Fibroblast of peridontal ligament (primary cell): ENCODE measurements around the gene MMP20.
A peak's percentile ranks its signal among the peaks of the same experiment; 100 is the strongest.
"Not testable (repeated sequence)": the region's sequence is repeated elsewhere in the genome, so short reads cannot be mapped to it uniquely, and the experiment has no call there.

Experiments used
- DNase-seq: peaks from one replicate; pipeline ENCODE4 v3.0.0-alpha.2; 2010; ENCODE audit errors: extremely low read depth

The MMP20 gene, protein sequence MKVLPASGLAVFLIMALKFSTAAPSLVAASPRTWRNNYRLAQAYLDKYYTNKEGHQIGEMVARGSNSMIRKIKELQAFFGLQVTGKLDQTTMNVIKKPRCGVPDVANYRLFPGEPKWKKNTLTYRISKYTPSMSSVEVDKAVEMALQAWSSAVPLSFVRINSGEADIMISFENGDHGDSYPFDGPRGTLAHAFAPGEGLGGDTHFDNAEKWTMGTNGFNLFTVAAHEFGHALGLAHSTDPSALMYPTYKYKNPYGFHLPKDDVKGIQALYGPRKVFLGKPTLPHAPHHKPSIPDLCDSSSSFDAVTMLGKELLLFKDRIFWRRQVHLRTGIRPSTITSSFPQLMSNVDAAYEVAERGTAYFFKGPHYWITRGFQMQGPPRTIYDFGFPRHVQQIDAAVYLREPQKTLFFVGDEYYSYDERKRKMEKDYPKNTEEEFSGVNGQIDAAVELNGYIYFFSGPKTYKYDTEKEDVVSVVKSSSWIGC

DNA sequence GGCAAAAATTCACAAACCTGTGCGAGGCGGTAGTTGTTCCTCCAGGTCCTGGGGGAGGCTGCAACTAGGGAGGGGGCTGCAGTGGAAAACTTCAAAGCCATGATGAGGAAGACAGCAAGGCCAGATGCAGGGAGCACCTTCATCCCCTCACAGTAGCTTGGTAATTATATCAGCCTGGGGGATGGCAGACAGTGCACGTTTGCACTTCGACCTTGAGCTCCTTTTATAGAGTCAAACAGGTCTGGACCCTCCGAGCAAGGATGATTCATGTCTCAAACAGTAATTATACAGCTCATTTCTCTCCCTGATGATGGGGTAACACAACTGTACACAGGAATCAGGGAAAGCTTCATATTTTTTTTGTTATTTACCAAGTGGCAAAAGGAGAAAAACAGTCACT, at the start of gene MMP20:
Gene MMP20 (minus strand): TSS at position 156 of the 400 bp plus-strand sequence. CDS start 13 bp downstream, at position 143.
- no peak for DNase-seq

DNA sequence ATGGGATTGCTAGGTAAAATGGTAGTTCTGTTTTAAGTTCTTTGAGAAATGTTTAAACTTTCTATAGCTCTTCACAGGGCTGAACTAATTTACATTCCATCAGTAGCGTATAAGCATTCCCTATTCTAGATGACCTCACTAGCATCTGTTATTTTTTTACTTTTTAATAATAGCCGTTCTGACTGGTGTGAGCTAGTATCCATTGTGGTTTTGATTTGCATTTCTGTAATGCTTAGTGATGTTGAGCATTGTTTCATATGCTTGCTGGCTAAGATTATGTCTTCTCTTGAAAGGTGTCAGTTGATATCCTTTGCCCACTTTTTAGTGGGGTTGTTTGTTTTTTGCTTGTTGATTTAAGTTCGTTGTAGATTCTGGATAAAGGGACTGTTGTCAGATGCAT, 44.5 kb upstream of the MMP20 start:
- DNase-seq, result peak; percentile 19

DNA sequence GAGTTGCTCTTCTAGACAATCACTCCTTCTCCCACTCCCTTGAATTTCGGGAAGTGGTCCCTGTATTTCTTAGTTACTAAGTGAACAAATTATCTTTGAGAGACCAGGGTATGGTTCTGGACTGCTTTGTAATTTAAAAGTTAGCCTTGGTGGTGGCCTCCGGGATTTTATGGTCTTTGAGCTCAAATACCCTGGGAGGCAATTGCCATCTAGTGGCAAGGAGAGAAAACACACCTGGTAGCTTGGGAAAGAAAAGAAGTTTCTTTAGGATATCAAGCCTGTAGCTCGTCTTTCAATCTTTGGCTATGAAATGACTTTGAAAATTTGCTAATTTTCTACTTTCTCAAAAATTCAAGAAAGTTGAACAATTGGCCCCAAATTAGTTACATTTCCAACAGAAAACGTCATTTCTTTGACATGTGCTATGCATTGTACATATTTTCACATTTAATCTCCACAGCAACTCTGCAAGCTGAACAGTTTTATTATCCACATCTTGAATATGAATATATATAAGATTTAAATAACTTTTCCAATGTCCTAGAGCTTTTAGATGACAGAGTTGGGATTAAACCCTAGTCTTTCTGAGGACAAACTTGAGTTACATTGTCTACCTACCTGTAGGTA, 41.3 kb upstream of the MMP20 start:
- peak; percentile 67 for DNase-seq

DNA sequence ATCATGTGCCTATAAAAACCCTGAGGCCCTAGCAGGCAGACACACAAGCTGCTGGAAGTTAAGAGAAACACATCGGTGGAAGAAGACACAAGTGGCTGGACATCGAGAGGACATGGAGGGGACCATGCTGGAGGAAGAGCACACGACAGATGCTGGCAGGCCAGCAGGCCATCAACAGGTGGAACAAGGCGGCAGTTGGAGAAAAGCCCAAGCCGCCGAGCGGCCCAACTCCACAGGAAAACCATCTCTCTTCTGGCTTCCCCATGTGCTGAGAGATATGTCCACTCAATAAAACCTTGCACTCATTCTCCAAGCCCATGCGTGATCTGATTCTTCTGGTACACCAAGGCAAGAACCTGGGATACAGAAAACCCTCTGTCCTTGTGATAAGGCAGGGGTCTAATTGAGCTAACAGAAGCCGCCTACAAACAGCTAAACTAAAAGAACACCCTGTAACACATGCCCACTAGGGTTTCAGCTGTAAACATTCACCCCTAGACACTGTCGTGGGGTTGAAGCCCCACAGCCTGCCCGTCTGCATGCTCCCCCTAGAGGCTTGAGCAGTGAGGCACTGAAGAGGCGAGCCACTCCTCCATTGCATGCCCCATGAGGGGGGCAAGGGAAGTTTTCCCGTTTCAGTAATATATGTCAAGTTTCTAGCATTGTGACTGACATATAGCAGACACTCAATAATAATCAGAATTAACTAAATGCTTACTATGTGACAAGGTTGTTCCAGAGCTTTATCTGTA, 39.0 kb upstream of the MMP20 start:
- DNase-seq, result no peak

DNA sequence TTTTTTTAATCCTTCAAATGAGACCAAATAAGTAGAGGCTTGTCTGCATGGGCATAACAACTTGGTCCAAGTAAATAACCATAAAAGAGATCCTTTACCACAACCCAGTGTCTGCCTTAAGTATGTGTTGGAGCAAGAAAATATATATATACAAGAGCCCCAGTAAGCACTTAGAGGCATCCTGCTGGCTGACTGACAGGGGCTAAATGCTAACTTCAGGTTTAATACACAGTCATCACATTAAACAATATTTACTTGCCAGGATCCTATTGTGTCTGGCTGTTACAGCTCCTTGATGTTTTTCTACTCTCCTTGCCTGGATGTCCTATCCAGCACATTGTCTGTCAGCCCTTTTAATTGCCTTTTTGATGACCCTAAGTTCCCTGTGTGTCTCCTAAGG, 37.5 kb upstream of the MMP20 start:
- no peak for DNase-seq

DNA sequence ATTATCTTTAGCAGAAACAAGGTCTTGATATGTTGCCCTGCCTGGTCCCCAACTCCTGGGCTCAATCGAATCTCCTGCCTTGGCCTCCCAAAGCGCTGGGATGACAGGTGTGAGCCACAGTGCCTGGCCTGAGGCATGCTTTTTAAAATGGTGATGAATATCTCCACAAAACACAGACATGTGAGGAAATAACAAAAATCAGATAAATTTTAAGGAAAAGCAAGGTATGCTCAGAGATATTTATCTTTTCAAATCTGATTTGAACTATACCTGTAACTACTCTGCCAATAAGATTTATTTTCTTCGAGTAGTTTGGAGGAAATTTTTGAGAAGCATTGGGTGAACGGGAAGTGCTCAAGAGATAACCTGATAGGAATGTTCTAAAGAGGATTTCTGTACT, 35.9 kb upstream of the MMP20 start:
- no peak for DNase-seq

DNA sequence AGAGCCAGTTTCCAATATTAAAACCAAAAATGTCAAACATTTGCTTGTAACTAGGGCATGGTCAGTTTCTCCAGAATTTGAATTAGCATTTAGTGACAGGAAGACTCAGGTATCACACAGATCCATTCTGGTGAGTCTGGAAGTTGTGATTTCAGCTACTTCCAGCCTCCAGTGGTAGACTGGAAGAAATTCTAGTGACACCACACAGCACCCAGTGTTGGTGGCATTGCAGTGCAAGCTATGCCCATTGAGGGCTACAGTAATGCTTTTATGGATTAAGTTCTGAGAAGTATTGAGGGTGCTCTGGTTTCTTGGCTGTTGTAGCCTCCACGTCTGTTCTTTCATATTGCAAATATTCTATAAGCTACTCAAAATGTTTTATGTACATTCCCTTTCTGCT, 31.4 kb upstream of the MMP20 start:
- DNase-seq, result no peak

DNA sequence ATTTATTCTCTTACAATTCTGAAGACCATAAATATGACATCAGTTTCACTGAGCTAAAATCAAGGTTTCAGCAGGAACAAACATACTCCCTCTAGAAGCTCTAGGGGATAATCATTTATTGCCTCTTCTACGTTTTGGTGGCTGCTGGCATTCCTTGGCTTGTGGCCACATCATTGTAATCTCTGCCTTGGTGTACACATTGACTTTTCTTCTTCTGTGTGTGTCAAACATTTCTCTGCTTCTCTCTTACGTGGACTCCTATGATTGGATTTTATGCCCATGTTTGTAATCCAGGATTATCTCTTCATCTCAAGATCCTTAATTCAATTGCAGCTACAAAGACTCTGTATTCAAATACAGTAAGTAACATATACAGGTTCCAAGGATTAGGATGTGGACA, 30.4 kb upstream of the MMP20 start:
- DNase-seq, result no peak

DNA sequence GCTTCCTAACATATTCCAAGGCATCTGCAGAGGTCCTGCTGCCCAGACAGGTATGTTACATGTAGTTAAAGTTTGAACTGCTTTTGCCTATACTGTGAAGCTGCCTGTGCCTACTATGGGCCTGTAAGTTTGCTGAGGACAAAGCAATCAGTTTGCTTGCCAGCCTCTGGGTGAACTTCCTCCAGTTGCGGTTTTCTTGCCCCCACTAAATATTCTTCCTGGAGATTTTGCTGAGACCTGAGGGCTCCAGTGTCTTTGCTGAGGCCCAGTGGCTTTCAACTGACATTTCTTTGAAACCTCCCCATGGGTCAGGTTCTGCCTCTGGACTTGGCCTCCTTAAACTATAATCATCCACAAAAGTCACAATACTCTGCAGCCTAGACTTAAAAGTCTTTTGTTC, 29.6 kb upstream of the MMP20 start:
- DNase-seq, result no peak

DNA sequence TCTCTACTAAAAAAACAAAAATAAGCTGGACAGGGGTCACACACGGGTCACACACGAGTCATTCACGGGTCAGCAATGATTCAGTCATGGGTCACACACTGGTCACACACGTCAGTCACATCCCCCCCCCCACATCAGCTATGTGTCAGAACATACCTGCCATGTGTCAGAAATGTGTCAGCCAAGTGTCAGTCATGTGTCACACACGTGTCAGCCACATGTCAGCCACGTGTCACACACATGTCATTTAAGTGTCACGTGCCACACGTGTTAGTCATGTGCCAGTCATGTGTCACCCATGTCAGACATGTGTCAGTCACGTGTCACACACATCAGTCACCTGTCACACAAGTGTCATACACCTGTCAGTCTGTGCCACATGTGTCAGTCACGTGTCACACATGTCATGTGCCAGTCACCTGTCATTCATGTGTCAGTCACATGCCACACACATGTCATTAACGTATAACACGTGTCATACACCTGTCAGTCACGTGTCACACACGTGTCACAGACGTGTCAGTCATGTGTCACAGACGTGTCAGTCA, 28.7 kb upstream of the MMP20 start:
- no peak for DNase-seq

DNA sequence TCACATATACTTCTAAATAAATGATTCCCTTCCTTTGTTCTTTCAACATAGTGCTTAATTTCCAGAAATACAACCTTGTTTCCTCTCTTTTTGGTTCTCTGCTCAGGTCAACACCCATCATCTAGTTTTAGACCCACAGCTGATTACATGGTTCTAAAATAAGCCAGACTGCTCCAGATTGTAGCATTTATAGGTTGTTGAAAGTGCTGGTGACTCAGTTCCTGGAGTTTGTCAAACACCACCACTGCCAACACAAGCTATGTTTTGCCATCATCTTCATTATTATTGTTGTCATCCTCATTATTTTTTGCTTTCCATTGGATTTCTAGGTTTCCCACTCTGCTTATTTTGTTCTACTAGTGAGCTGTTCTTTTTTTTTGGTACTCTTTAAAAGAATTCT, 22.3 kb upstream of the MMP20 start:
- peak; percentile 17 for DNase-seq

DNA sequence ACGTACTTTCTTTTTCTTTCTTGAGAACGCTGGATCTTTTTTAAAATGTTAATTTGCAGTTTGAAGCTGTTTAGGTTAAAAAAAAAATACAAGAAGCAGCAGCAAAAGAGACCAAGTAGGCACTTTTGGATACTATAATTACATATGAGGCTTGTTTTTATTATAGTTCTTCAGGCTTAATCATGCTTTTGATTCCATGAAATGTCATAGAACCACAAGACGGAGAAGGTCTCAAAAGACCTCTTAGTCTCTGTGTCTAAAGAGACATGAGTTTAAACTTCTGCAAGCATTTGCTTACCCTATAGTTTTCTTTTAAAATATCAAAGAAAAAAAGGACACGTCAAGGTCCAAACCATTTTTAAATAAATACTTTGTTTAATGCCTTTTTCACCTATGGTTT, 18.8 kb upstream of the MMP20 start:
- DNase-seq, result no peak

DNA sequence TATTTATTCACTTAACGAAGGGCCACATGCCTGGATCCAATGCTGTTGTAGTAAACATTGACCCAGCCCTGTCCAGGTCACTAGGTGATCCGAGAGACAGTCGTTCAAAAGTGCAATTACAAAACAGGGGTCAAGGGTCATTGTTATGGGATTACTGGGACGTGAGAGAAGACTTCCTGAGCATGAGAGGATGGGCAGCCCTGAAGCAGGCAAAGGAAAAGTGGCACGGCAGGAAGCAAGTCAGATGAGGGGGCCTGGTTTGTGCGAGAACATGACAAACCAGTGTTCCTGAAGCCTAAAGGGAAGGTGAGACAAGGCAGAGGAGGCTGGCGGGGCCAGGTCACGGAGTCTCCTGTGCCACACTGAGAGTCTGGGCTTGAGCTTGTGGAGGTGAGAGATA, 15.8 kb upstream of the MMP20 start:
- no peak for DNase-seq

DNA sequence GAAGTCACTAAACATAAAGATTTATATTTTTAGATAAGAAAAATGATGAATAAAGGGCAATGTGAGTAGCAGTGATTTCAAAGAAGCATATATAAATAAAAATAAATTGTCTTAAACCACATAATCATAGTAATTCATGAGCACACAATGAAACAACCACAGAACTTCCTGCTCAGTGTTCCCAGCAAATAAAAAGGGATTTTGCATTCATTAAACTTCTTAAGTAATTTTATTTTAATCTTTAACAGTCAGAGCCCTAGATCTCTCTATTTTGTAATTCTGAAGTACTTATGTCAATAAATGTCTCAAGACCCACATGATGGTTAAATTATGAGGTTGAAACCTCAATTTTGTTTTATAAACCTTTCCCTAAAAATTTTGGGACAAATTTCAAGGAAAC, 14.5 kb upstream of the MMP20 start:
- no peak for DNase-seq

DNA sequence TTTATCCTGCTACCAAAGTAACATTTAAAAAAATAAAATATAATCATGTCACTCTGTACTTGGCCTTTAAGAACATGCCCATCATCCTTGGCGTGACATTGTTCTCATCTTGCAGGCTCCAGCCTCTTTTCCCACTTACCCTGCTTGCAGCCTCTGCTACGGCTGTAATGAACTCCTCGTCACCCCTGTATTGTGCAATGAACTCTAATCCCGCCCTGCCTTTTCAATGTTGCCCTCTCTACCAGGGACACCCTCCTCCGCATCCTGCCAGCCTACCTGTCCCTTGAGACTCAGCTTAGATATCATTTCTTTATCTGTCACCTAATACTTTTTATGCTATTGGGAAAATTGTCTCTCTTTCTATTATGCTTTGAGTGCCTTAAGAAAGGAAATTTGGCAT, 12.6 kb upstream of the MMP20 start:
- DNase-seq, result no peak

DNA sequence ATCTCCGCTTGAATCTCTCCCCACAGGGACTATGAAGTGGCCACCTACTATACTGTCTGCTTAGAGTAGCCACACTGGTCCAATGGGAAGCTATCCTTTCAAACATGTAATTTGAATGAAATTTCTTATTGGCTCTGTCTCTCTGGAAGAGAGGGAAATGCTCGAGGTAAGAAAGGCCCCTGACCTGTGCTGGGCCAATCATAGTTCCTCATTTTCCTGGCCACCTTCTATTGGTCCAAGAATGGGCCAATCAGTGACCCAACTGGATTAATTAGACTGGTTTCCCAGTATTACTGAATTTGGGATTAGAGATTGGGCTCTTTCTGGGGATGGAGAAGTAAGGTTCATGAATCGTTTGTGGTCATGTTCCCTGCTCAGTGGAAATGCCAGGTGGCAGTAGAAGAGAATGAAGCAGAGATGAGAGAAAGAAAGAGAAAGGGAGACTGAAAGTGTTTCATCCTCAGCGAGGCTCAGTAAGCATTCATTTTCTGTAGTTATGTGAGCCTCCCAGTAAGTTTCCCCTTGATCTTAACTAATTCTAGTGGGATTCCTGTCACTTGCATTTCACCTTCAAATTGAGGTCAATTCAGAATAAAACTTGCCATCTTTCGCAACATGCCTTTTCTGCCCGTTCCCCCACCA, 8.4 kb upstream of the MMP20 start:
- DNase-seq, result no peak

DNA sequence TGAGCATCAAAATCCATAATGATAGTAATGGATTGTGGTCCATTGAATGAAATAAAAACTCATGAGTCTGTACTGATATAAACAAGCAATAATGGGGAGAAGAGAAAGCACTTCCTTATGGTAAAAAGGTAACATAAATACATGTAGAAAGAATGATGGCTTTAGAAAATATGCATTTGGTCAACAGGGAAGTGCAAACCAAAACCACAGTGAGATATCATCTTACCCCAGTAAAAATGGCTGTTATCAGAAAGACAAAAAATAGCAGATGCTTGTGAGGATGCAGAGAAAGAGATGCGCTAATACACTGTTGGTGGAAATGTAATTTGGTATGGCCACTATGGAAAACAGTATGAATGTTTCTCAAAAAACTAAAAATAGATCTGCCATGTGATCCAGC, 6.9 kb upstream of the MMP20 start:
- no peak for DNase-seq

DNA sequence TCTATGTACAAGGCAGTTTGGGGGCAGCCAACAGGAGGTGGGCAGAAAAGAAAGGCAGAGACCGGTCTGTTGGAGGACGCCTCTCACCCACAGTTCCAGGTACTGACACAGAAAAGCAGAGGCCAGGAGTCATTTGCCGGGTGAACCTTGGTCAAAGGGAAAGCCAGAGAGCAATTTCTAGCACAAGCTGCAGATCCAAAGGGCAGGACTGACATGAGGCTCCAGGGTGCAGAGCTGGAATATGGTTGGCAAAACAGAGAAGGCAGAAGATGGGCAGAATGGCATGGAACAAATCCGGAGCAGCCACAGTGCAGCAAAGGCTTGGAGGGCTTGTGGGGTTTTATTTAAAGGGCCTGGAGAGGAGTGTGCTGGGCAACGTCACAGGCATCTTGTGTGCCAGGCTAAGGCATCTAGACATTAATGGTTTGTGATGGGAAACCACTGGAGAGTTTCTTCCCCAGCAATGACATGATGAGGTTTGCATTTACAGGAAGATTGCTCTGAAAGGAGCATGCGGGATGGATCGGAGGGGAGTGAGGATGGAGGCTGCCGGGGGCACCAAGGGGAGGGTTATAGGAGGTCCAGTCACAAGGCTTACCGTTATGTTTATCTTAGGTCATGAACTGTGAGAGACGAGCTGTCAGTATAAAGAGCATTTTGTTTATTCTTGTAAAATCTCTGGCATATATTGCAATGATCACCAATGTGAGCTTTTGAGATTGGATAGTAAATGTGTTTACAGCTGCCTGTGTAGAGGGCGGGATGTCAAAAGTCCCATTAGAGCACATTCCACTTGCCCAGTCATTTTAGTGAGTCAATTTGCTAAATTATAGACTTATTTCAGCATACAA, 5.7 kb upstream of the MMP20 start:
- DNase-seq, result no peak

DNA sequence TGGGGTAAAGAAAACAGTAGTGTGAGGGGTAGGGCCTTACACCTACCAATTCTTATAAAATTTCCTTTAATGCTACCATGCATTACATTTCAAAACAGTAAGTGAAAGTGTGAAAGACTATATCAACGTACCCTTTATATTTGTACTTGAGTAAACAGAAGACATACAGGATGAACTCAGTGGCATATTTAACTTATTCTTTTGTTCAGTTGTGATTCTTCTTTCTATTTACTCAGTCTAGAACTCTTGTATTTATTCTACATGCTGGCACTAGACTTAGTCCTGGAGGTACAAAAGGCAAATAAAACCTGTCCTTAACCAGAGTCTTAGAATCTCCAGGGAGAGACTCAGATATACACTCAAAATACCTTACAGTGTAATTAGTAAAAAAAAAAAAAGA, 4.8 kb upstream of the MMP20 start:
- DNase-seq, result not testable (repeated sequence)

DNA sequence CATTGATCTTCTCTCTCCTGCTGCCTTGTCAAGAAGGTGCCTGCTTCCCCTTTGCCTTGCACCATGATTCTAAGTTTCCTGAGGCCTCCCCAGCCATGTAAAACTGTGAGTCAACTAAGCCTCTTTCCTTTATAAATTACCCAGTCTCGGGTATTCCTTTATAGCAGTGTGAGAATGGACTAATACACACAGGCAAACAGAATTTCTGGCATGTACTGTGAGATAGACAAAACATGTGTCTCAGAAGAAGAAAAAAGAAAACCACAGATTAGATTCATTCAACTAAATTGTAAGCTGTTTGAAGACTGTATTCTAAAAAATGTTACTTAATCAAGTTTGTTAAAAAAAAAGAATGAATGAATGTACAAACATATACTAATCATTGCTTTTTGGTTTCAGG, 1.5 kb upstream of the MMP20 start:
- DNase-seq, result no peak

DNA sequence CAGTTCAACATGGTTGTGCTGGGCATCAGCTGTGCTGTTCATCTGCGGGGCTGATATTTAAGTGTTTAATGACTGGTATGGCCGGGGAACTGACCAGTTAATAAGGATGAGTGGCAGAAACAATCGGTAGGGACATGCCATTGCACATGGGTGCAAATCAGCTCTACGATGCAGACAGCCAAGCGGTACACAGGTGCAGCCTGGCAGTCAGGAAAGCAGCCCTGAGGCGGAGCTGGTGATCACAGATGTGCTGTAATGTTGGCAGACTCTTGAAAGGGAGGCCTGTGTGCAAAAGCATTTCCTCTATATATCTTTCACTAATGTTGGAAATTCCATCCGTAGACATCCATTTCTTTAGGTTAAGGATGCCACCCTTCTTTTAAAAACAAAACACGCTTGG, 1.1 kb downstream of the MMP20 start:
- DNase-seq, result no peak
